ENCODE measurements around the gene TANGO2.

- TF ChIP-seq CTCF (IDR thresholded peaks at IDR 0.05; ENCODE audit: borderline replicate concordance, extremely low read depth, low read length, poor library complexity, severe bottlenecking) (no peak), EZH2 (IDR thresholded peaks at IDR 0.05; ENCODE audit: borderline replicate concordance, low read depth, low read length, severe bottlenecking) (no peak)
These were observed 95.6 kb downstream of the TANGO2 start for GRCh38 chr22:20116376-20116950.
